ENCODE data around the gene PCDH15.

DNA sequence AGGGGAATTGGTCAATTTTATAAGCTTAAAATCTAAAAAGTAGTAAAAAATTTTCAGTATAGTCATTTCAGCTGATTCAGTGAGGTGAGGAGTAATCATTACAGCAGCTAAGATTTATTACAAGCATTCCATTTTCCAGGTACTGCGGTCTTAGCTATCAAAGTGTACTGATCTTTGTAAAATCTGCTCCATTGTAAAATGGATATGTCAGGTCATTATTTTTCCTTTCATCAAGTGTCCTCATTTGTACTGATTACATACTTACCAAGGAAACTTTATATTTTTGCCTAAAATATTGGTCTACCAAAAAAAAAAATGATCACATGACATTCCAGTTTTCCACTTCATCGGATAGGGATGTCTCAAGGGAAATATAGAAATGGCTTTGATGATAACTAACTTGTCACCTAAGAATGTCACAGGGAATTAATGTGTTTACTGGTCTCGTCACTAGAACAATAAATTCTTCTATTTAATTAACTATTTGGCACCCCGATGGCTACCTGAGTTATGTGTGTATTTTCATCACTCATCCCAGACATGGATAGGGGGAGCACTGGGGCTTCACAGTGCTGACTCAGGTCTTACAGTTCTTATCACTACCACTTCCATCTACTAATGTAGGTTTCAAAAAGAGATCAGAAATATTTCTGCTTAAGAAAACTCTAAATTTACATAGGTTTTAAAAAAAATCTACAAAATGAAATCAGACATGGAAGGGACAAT, 948.4 kb downstream of the PCDH15 start:
- no peak for TF ChIP-seq NFRKB (IDR thresholded peaks at IDR 0.05)
- TF ChIP-seq CTBP1 (IDR thresholded peaks at IDR 0.05; ENCODE audit: borderline replicate concordance) = no peak
- no peak for TF ChIP-seq TARDBP (IDR thresholded peaks at IDR 0.05)
- TF ChIP-seq SUZ12 (IDR thresholded peaks at IDR 0.05) = no peak
- TF ChIP-seq FOXA1 (IDR thresholded peaks at IDR 0.05) = no peak
- TF ChIP-seq BHLHE40 (IDR thresholded peaks at IDR 0.05; ENCODE audit: borderline replicate concordance) = no peak

All from HEK293T (cell line).